Measurements from ENCODE around the gene ZNF106.

ZNF106 gene

DNA sequence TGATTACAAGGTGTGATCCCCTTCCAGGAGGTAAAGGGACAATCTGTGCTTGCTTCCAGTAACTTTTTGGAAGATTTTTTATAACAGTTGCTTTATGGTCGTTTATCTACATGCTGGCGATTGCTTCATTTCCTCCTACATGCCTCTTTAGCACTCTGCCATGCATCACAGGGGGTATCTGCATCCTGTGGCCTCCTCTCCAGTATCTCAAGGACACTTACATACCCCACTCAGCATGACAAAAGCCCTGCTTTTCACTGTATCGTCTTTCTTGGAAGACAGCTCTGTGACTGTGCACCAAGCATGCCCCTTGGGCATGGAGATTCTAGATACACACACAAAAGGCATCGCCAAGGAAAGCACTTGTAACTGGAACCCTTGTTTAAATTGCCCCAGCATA lies 106.3 kb downstream of the ZNF106 start:
- Histone ChIP-seq H3K23ac (ENCODE audit: low read length) (no peak overlapping the region), H4K91ac (ENCODE audit: low read depth, low read length) (no peak overlapping the region), H3K4me2 (ENCODE audit: low read length) (no peak overlapping the region), H3K36me3 (ENCODE audit: control insufficient read depth in 1 of 2, insufficient read depth in 2 of 2, low read length in 2 of 2) (no peaks in the 10 kb centered on the region), H4K8ac (ENCODE audit: low read depth, low read length) (no peak overlapping the region), H3K4me3 (ENCODE audit: low read depth, low read length) (no peak overlapping the region), H3K79me2 (ENCODE audit: control insufficient read depth, insufficient read depth, low read length, poor library complexity) (no peaks in the 10 kb centered on the region), H2BK120ac (ENCODE audit: insufficient read depth, low read length, poor library complexity) (no peak overlapping the region), H2AK5ac (ENCODE audit: low read length) (no peak overlapping the region), H3K4ac (ENCODE audit: low read depth, low read length) (no peak overlapping the region), H3K4me1 (ENCODE audit: control insufficient read depth in 1 of 2, insufficient read depth in 2 of 2, low read length in 2 of 2) (peaks cover 7 to 10% of the 10 kb centered on the region in 2 experiments), H2BK12ac (ENCODE audit: low read length) (no peak overlapping the region), H2AFZ (ENCODE audit: insufficient read depth, low read length, poor library complexity) (no peak overlapping the region), H3K14ac (ENCODE audit: low read length) (no peak overlapping the region), H3K27me3 (ENCODE audit: insufficient read depth, low read length) (no peaks in the 10 kb centered on the region), H3K9ac (ENCODE audit: low read length) (no peak overlapping the region), H2BK5ac (ENCODE audit: low read depth, low read length, poor library complexity) (no peak overlapping the region), H4K12ac (ENCODE audit: low read depth, low read length) (no peak overlapping the region), H3K27ac (ENCODE audit: low read depth, low read length) (no peak overlapping the region), H3K18ac (ENCODE audit: low read length) (no peak overlapping the region), H3K79me1 (ENCODE audit: low read length) (no peaks in the 10 kb centered on the region), H3K9me3 (ENCODE audit: insufficient read depth, low read depth, low read length) (no peaks in the 10 kb centered on the region)
- no CpG with 5 or more reads among the region's 4 CpGs for WGBS (ENCODE audit: extremely low coverage, insufficient coverage, insufficient read length)
- no peak for DNase-seq

GRCh38 chr15:42378011-42378410 lies 112.9 kb downstream of the ZNF106 start:
- H3K36me3 ChIP-seq (ENCODE audit: control insufficient read depth in 1 of 2, insufficient read depth in 2 of 2, low read length in 2 of 2) = no peaks in the 10 kb centered on the region
- no peak overlapping the region for H4K91ac ChIP-seq (ENCODE audit: low read depth, low read length)
- H3K79me1 ChIP-seq (ENCODE audit: low read length) = no peaks in the 10 kb centered on the region
- H3K9ac ChIP-seq (ENCODE audit: low read length) = no peak overlapping the region
- no peaks in the 10 kb centered on the region for H3K79me2 ChIP-seq (ENCODE audit: control insufficient read depth, insufficient read depth, low read length, poor library complexity)
- no peak overlapping the region for H4K8ac ChIP-seq (ENCODE audit: low read depth, low read length)
- no peak overlapping the region for H2AK5ac ChIP-seq (ENCODE audit: low read length)
- no peak overlapping the region for H2AFZ ChIP-seq (ENCODE audit: insufficient read depth, low read length, poor library complexity)
- no peak overlapping the region for H2BK120ac ChIP-seq (ENCODE audit: insufficient read depth, low read length, poor library complexity)
- no peak overlapping the region for H3K18ac ChIP-seq (ENCODE audit: low read length)
- no peak overlapping the region for H3K4me3 ChIP-seq (ENCODE audit: low read depth, low read length)
- H3K9me3 ChIP-seq (ENCODE audit: insufficient read depth, low read depth, low read length) = no peaks in the 10 kb centered on the region
- no peak overlapping the region for H4K12ac ChIP-seq (ENCODE audit: low read depth, low read length)
- no peaks in the 10 kb centered on the region for H3K27me3 ChIP-seq (ENCODE audit: insufficient read depth, low read length)
- no peak overlapping the region for H3K14ac ChIP-seq (ENCODE audit: low read length)
- H2BK12ac ChIP-seq (ENCODE audit: low read length) = no peak overlapping the region
- no peak overlapping the region for H3K27ac ChIP-seq (ENCODE audit: low read depth, low read length)
- no peak overlapping the region for H3K4me2 ChIP-seq (ENCODE audit: low read length)
- H2BK5ac ChIP-seq (ENCODE audit: low read depth, low read length, poor library complexity) = no peak overlapping the region
- WGBS (ENCODE audit: extremely low coverage, insufficient coverage, insufficient read length) = no CpG with 5 or more reads among the region's 8 CpGs
- H3K4ac ChIP-seq (ENCODE audit: low read depth, low read length) = no peak overlapping the region
- no peak for DNase-seq
- no peaks in the 10 kb centered on the region for H3K4me1 ChIP-seq (ENCODE audit: control insufficient read depth in 1 of 2, insufficient read depth in 2 of 2, low read length in 2 of 2)
- H3K23ac ChIP-seq (ENCODE audit: low read length) = no peak overlapping the region

- no peak overlapping the region for H4K8ac ChIP-seq (ENCODE audit: low read depth, low read length)
- no CpG with 5 or more reads among the region's 4 CpGs for WGBS (ENCODE audit: extremely low coverage, insufficient coverage, insufficient read length)
- H3K4ac ChIP-seq (ENCODE audit: low read depth, low read length) = no peak overlapping the region
- no peak overlapping the region for H3K4me3 ChIP-seq (ENCODE audit: low read depth, low read length)
- H3K9ac ChIP-seq (ENCODE audit: low read length) = no peak overlapping the region
- no peaks in the 10 kb centered on the region for H3K79me2 ChIP-seq (ENCODE audit: control insufficient read depth, insufficient read depth, low read length, poor library complexity)
- H3K36me3 ChIP-seq (ENCODE audit: control insufficient read depth in 1 of 2, insufficient read depth in 2 of 2, low read length in 2 of 2) = no peaks in the 10 kb centered on the region
- H2AFZ ChIP-seq (ENCODE audit: insufficient read depth, low read length, poor library complexity) = no peak overlapping the region
- no peaks in the 10 kb centered on the region for H3K79me1 ChIP-seq (ENCODE audit: low read length)
- no peak overlapping the region for H2BK120ac ChIP-seq (ENCODE audit: insufficient read depth, low read length, poor library complexity)
- no peaks in the 10 kb centered on the region for H3K9me3 ChIP-seq (ENCODE audit: insufficient read depth, low read depth, low read length)
- no peaks in the 10 kb centered on the region for H3K4me1 ChIP-seq (ENCODE audit: control insufficient read depth in 1 of 2, insufficient read depth in 2 of 2, low read length in 2 of 2)
- no peak overlapping the region for H4K12ac ChIP-seq (ENCODE audit: low read depth, low read length)
- no peak overlapping the region for H3K18ac ChIP-seq (ENCODE audit: low read length)
- no peak overlapping the region for H2BK5ac ChIP-seq (ENCODE audit: low read depth, low read length, poor library complexity)
- no peak overlapping the region for H2BK12ac ChIP-seq (ENCODE audit: low read length)
- H3K14ac ChIP-seq (ENCODE audit: low read length) = no peak overlapping the region
- no peak overlapping the region for H3K27ac ChIP-seq (ENCODE audit: low read depth, low read length)
- H3K23ac ChIP-seq (ENCODE audit: low read length) = no peak overlapping the region
- H2AK5ac ChIP-seq (ENCODE audit: low read length) = no peak overlapping the region
- no peak overlapping the region for H4K91ac ChIP-seq (ENCODE audit: low read depth, low read length)
- no peak for DNase-seq
- H3K4me2 ChIP-seq (ENCODE audit: low read length) = no peak overlapping the region
- no peaks in the 10 kb centered on the region for H3K27me3 ChIP-seq (ENCODE audit: insufficient read depth, low read length)
These were observed 115.0 kb downstream of the ZNF106 start for GRCh38 chr15:42375941-42376340.

DNA sequence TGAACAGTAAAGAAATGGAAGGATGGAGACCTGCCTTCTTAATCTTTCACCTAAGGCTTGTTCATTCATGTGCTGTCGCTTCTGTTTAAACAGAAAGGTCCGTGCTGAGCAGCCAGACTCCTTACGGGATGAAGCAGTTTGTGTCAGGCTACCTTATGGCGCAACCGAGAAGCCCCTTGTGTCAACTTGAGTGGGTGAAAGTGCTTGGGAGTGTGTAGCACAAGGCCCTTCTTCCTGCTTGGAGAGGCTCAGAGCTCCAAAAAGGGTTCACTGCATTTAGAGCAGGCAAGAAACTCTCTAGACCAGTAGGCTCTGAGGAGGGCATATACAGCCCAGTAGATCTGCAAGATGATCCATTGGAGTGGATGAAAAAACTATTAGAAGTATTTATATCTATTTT lies 115.7 kb downstream of the ZNF106 start:
- Histone ChIP-seq H3K27ac (ENCODE audit: low read depth, low read length) (no peak overlapping the region), H4K8ac (ENCODE audit: low read depth, low read length) (no peak overlapping the region), H3K27me3 (ENCODE audit: insufficient read depth, low read length) (no peaks in the 10 kb centered on the region), H3K23ac (ENCODE audit: low read length) (no peak overlapping the region), H3K36me3 (ENCODE audit: control insufficient read depth in 1 of 2, insufficient read depth in 2 of 2, low read length in 2 of 2) (no peaks in the 10 kb centered on the region), H3K4me3 (ENCODE audit: low read depth, low read length) (no peak overlapping the region), H4K12ac (ENCODE audit: low read depth, low read length) (no peak overlapping the region), H2BK12ac (ENCODE audit: low read length) (no peak overlapping the region), H3K4me1 (ENCODE audit: control insufficient read depth in 1 of 2, insufficient read depth in 2 of 2, low read length in 2 of 2) (no peaks in the 10 kb centered on the region), H2AFZ (ENCODE audit: insufficient read depth, low read length, poor library complexity) (no peak overlapping the region), H3K9ac (ENCODE audit: low read length) (no peak overlapping the region), H3K18ac (ENCODE audit: low read length) (no peak overlapping the region), H3K4me2 (ENCODE audit: low read length) (no peak overlapping the region), H3K79me2 (ENCODE audit: control insufficient read depth, insufficient read depth, low read length, poor library complexity) (no peaks in the 10 kb centered on the region), H3K14ac (ENCODE audit: low read length) (no peak overlapping the region), H3K79me1 (ENCODE audit: low read length) (no peaks in the 10 kb centered on the region), H3K9me3 (ENCODE audit: insufficient read depth, low read depth, low read length) (no peaks in the 10 kb centered on the region), H4K91ac (ENCODE audit: low read depth, low read length) (no peak overlapping the region), H2AK5ac (ENCODE audit: low read length) (no peak overlapping the region), H2BK120ac (ENCODE audit: insufficient read depth, low read length, poor library complexity) (no peak overlapping the region), H3K4ac (ENCODE audit: low read depth, low read length) (no peak overlapping the region), H2BK5ac (ENCODE audit: low read depth, low read length, poor library complexity) (no peak overlapping the region)
- WGBS (ENCODE audit: extremely low coverage, insufficient coverage, insufficient read length) = no CpG with 5 or more reads among the region's 5 CpGs
- DNase-seq = no peak

All from trophoblast cell (in vitro differentiated cells and primary cell).